IPS-20b (cell line): ENCODE results near the gene RAI2.

Experiments
- H3K27ac ChIP-seq: one replicate; pipeline ENCODE4 v1.5.1; 2013; ENCODE audit warnings: low read length
- H3K27me3 ChIP-seq: 2 replicates; pipeline ENCODE4 v1.6.1; 2013; ENCODE audit warnings: mild to moderate bottlenecking, low read length, inconsistent platforms; ENCODE audit not compliant: insufficient read depth
- H3K36me3 ChIP-seq: 2 replicates; pipeline ENCODE4 v1.6.1; 2013; ENCODE audit warnings: low read depth, mild to moderate bottlenecking, inconsistent platforms, low read length, moderate library complexity; ENCODE audit not compliant: insufficient read depth
- H3K4me1 ChIP-seq: 2 replicates; pipeline ENCODE4 v1.6.1; 2013; ENCODE audit warnings: mild to moderate bottlenecking, control low read depth, inconsistent platforms, low read length, moderate library complexity; ENCODE audit not compliant: insufficient read depth
- H3K4me3 ChIP-seq: 2 replicates; pipeline ENCODE4 v1.5.1; 2013; ENCODE audit warnings: mild to moderate bottlenecking, low read length, inconsistent platforms
- H3K9ac ChIP-seq: 2 replicates; pipeline ENCODE4 v1.6.1; 2013; ENCODE audit warnings: low read depth, mild to moderate bottlenecking, inconsistent platforms, low read length, moderate library complexity
- H3K9me3 ChIP-seq: 2 replicates; pipeline ENCODE4 v1.6.1; 2013; ENCODE audit warnings: mild to moderate bottlenecking, low read depth, low read length, inconsistent platforms; ENCODE audit not compliant: insufficient read depth

RAI2 gene

DNA sequence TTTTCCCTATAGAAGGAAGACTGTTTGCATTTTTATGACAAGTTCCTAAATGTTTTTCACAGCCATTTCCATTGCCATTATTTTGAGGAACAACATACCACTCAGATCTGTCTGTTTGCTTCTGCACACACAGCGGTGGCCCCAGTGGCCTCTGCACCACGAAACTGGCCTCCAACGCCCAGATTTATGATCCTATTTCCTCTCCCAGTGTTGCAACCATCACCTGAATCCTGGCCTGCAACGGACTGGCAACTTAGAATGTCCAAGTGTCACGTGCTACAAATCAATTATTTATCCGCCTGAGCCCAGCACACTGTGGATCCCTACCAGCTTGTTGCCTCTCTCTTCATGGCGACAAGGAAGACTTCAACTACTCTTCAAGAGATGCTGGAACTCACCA lies 9.2 kb downstream of the RAI2 start:
- Histone ChIP-seq H3K4me3 (no peak overlapping the region), H3K9ac (no peak overlapping the region), H3K9me3 (no peaks in the 10 kb centered on the region), H3K27ac (no peak overlapping the region), H3K4me1 (no peaks in the 10 kb centered on the region), H3K27me3 (peaks cover 12% of the 10 kb centered on the region), H3K36me3 (no peaks in the 10 kb centered on the region)

DNA sequence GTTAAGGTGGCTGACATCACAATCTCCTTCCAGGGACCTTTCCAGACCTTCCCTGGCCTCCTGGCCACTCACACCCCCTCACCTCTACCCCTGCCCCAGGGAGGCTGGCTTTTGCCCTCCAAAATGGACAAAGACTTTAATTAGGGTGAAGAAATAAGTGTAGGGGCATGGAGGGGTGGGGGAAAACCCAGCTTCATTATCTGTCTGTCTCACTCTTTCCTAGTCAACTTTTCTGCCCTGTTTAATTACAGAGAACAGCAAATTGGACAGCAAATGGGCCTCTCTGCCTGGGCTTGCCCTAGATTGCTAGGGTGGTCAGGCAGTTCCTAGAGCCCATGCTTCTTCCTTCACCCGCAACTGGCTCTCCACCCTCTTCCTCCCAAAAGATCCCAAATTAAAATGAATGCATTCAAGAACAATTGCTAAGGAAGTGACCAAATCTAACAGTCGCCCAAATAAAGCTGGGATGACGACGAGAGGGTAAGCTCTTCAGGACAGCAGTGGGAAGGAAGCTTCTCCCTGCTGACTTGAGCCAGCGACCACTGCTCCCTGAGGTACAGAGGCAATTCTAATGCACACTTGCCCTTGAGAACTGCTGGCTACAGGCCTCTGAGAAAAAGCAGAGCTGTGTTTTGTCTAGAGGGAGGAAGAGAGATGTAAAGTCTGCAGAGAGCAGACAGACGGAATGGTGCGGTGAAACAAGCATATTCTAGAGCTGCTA lies 12.4 kb downstream of the RAI2 start:
- Histone ChIP-seq H3K36me3 (no peaks in the 10 kb centered on the region), H3K27ac (no peak overlapping the region), H3K9me3 (no peaks in the 10 kb centered on the region), H3K27me3 (no peaks in the 10 kb centered on the region), H3K4me3 (no peak overlapping the region), H3K4me1 (no peaks in the 10 kb centered on the region), H3K9ac (no peak overlapping the region)

- Histone ChIP-seq H3K9ac (no peak overlapping the region), H3K27me3 (no peaks in the 10 kb centered on the region), H3K27ac (no peak overlapping the region), H3K36me3 (no peaks in the 10 kb centered on the region), H3K4me1 (no peaks in the 10 kb centered on the region), H3K4me3 (no peak overlapping the region), H3K9me3 (no peaks in the 10 kb centered on the region)
These were observed 15.1 kb downstream of the RAI2 start for GRCh38 chrX:17846045-17846444.

GRCh38 chrX:17844236-17844635 lies 16.9 kb downstream of the RAI2 start:
- no peak overlapping the region for H3K4me3 ChIP-seq
- H3K9me3 ChIP-seq = no peaks in the 10 kb centered on the region
- no peak overlapping the region for H3K9ac ChIP-seq
- H3K27ac ChIP-seq = no peak overlapping the region
- H3K4me1 ChIP-seq = no peaks in the 10 kb centered on the region
- H3K36me3 ChIP-seq = no peaks in the 10 kb centered on the region
- H3K27me3 ChIP-seq = no peaks in the 10 kb centered on the region

DNA sequence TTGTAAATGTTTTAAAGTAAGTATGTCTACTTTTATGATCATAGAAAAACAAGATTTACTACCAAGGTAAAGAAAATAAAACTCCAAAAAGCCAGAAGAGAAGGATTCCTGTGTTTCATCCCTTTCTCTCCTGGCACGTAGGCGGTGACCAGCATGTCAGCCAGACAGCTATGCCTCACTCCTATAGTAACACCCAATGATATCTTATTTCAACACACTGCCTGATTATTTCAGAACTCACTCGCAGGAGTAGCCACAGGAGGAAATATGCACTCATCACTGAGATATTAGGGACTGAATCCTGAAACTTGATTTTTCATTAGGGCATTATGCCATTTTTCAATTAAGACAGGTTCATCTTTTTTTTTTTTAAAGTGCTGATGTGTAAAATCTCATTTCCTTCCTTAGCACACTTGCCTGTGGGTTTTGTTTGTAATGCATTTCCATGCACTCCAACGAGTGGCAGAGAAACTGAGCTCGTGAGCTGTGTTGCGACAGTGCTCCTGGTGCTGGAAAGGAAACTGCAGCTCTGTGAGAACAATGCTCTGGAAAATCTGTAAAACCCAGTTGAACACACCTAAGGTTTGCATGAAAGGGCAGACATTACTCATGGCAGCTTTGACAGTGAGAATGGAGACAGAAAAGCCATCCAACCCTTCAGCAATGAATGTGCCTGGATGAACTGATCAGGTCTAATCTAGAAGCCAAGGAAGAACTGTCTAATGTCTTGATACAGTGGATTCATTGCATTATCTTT lies 18.2 kb downstream of the RAI2 start:
- no peak overlapping the region for H3K27ac ChIP-seq
- H3K9me3 ChIP-seq = no peaks in the 10 kb centered on the region
- no peaks in the 10 kb centered on the region for H3K27me3 ChIP-seq

DNA sequence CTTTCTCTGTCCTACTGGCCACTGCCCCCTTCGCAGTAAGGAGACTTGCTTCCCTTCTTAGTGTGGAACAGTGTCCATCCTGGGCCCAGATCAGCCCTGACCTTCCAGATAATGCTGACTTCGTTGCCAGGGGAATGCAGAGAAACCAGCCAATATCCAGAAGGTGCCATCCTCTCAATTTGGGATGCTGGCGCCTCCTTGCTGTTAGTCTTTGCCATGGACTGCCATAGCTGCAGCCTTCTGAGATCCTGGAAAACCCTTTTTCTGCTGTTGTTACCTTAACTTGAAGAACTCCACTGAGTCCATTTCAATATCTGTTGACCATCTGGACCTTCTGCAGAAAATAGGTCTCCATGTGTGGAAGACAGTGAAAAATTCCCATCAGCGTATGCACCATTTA lies 21.8 kb downstream of the RAI2 start:
- Histone ChIP-seq H3K36me3 (no peaks in the 10 kb centered on the region), H3K9me3 (no peaks in the 10 kb centered on the region), H3K27me3 (no peaks in the 10 kb centered on the region), H3K4me3 (no peak overlapping the region), H3K4me1 (no peaks in the 10 kb centered on the region), H3K9ac (no peak overlapping the region), H3K27ac (no peak overlapping the region)

More for the DNA sequence above, 18.2 kb downstream of the RAI2 start:
- Histone ChIP-seq H3K9ac (no peak overlapping the region), H3K4me1 (no peaks in the 10 kb centered on the region), H3K4me3 (no peak overlapping the region), H3K36me3 (no peaks in the 10 kb centered on the region)

DNA sequence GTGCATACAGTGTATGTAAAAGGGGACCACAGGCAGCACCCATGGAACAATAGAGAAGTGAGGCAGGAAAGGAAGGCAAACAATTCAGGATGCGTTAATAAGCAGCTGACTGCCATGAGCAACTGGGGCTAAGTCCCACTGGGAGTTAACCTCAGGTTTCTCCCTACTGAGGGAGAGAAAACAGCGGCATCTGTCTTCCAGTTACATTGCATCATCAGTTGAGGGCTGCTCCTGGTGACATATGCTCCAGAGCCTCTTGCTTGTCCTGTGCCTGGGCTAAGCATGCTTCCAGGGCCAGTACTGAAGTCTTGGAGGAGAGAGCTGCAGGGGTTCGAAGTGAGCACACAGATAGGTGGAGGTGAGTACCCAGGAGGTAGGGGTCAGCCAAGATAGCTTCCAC lies 24.3 kb downstream of the RAI2 start:
- no peaks in the 10 kb centered on the region for H3K9me3 ChIP-seq
- H3K9ac ChIP-seq = no peak overlapping the region
- H3K27me3 ChIP-seq = no peaks in the 10 kb centered on the region
- H3K4me1 ChIP-seq = no peaks in the 10 kb centered on the region; the same call in 1 of the 2 replicates
- no peak overlapping the region for H3K27ac ChIP-seq
- H3K4me3 ChIP-seq = no peak overlapping the region
- no peaks in the 10 kb centered on the region for H3K36me3 ChIP-seq

DNA sequence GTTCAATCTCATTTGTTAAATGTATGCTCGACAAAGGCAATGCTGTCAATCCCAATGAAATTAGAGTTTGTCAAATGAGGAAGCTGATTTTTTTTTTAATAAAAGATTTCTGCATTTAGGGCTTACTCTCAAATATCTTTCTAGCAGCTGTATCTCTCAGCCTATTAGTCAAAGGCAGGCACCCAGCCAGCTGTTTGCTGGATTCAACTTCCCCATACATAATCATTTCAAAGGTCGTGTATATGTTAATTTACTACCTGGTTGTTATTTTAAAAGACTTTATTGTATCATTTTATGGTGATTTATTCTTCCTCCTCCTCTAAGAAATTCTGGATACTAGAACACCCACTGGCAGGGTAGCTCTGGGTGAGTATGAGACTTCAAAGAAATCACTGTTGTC lies 27.1 kb downstream of the RAI2 start:
- Histone ChIP-seq H3K27ac (no peak overlapping the region), H3K4me3 (no peak overlapping the region), H3K4me1 (no peaks in the 10 kb centered on the region; the same call in 1 of the 2 replicates), H3K27me3 (no peaks in the 10 kb centered on the region), H3K9me3 (no peaks in the 10 kb centered on the region), H3K9ac (no peak overlapping the region), H3K36me3 (no peaks in the 10 kb centered on the region)

DNA sequence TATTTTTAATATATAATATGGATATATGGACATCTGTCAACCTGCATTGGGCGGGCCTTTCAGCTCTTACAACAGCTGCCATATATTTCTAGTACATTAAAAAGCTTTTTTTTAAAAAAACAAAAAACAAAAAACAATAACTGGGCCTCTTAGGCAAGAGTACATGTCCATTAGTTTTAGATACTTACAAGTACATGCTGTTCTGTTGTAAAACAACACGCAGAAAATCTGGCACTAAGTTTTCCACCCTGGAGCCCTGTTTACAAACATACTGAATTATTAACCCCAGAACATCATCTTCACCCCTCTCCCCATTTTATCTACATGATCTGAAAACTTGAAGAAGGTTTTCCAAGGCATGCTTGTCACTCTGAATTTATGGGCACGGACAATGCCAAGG lies 29.8 kb downstream of the RAI2 start:
- no peak overlapping the region for H3K27ac ChIP-seq
- no peaks in the 10 kb centered on the region for H3K9me3 ChIP-seq
- H3K9ac ChIP-seq = no peak overlapping the region
- no peaks in the 10 kb centered on the region; the same call in 1 of the 2 replicates for H3K4me1 ChIP-seq
- H3K36me3 ChIP-seq = no peaks in the 10 kb centered on the region
- no peak overlapping the region for H3K4me3 ChIP-seq
- no peaks in the 10 kb centered on the region for H3K27me3 ChIP-seq

DNA sequence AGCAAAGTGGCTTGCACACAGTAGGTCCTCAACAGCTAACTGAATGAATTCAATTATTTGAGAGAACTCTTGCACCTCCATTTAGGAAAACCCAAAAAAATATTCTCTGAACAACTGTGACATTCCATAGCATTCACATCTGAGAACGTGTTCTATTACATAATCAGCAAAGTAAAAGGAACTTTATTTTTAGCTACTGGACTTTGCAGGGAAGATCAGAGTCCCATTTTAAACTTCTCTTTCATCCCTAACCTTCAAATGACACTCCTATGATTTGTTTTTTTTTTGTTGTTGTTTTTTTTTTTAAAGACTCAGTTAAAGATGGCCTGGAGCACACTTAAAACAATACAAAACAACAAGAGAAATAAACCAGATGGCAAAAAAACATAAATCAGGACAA lies 30.9 kb downstream of the RAI2 start:
- Histone ChIP-seq H3K9ac (no peak overlapping the region), H3K27ac (no peak overlapping the region), H3K4me1 (no peaks in the 10 kb centered on the region; the same call in 1 of the 2 replicates), H3K9me3 (no peaks in the 10 kb centered on the region), H3K27me3 (no peaks in the 10 kb centered on the region), H3K36me3 (no peaks in the 10 kb centered on the region), H3K4me3 (no peak overlapping the region)

DNA sequence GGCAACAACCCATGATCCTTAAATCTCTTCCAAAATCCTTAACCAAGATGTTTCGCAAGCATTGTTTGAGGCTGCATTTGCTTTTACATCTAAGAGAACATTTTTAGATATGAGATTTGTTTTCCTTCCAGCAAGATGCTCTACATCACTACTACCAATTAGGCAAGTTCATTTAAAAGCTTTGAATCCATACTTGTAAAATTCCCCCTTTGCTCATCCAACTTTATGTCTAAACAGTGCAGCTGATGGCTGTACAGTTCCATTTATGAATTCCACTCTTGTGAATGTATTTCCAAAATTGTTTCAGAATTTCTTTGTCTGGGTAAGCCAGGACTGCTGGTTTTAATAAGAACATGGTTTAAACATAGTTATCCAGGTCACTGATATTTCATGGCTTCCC lies 31.5 kb downstream of the RAI2 start:
- no peak overlapping the region for H3K9ac ChIP-seq
- H3K27ac ChIP-seq = no peak overlapping the region

GRCh38 chrX:17828171-17828570 lies 32.9 kb downstream of the RAI2 start:
- Histone ChIP-seq H3K4me3 (no peak overlapping the region), H3K27ac (no peak overlapping the region), H3K36me3 (no peaks in the 10 kb centered on the region), H3K4me1 (no peaks in the 10 kb centered on the region), H3K9me3 (no peaks in the 10 kb centered on the region), H3K27me3 (no peaks in the 10 kb centered on the region), H3K9ac (no peak overlapping the region)

More for the DNA sequence above, 31.5 kb downstream of the RAI2 start:
- H3K4me3 ChIP-seq = no peak overlapping the region
- no peaks in the 10 kb centered on the region; the same call in 1 of the 2 replicates for H3K4me1 ChIP-seq
- H3K27me3 ChIP-seq = no peaks in the 10 kb centered on the region
- H3K36me3 ChIP-seq = no peaks in the 10 kb centered on the region
- no peaks in the 10 kb centered on the region for H3K9me3 ChIP-seq
